HEK293 (cell line): Measurements from ENCODE around the gene RAB40C.

ENCODE experiments used
- SALL2 ChIP-seq: fragments of 450-650 bp; formaldehyde crosslinking; IDR thresholded peaks from 2 replicates; pipeline ENCODE4 v1.5.0; 2017; ENCODE audit warnings: missing biosample characterization, mild to moderate bottlenecking, missing genetic modification characterization, borderline replicate concordance
- TCF7L2 ChIP-seq: IDR thresholded peaks from 2 replicates; pipeline ENCODE4 v1.6.1; 2011; ENCODE audit warnings: low read depth, mild to moderate bottlenecking, inconsistent platforms, low read length, moderate library complexity, borderline replicate concordance
- YY1 ChIP-seq: fragments of 450-650 bp; formaldehyde crosslinking; IDR thresholded peaks from 2 replicates; pipeline ENCODE4 v1.5.1; 2018; ENCODE audit warnings: missing biosample characterization, missing genetic modification characterization
- ZNF274 ChIP-seq, 2 experiments: fragments of 200-500 bp in 1 of 2; fragments of 450-650 bp in 1 of 2; sonication (Bioruptor generic) in 1 of 2; formaldehyde crosslinking in 1 of 2; IDR thresholded peaks; 2 replicates each; pipeline versions ENCODE4 v1.5.1 to v1.6.1; 2014 to 2016; ENCODE audit warnings: borderline replicate concordance in 1 of 2, inconsistent platforms in 1 of 2, low read length in 1 of 2, missing biosample characterization in 1 of 2, missing genetic modification characterization in 1 of 2
- ZNF37A ChIP-seq: fragments of 450-650 bp; IDR thresholded peaks from 2 replicates; pipeline ENCODE4 v1.5.1; 2018; ENCODE audit warnings: missing biosample characterization, missing genetic modification characterization
- ZNF426 ChIP-seq: fragments of 450-650 bp; formaldehyde crosslinking; IDR thresholded peaks from 2 replicates; pipeline ENCODE4 v1.5.1; 2017; ENCODE audit warnings: missing biosample characterization, missing genetic modification characterization, mild to moderate bottlenecking, inconsistent platforms, moderate library complexity
- ZNF596 ChIP-seq: fragments of 450-650 bp; IDR thresholded peaks from 2 replicates; pipeline ENCODE4 v1.5.0; 2018; ENCODE audit warnings: missing biosample characterization, mild to moderate bottlenecking, missing genetic modification characterization, moderate library complexity
- ZNF76 ChIP-seq: fragments of 450-650 bp; formaldehyde crosslinking; IDR thresholded peaks from 2 replicates; pipeline ENCODE4; 2016; ENCODE audit warnings: low read depth, missing biosample characterization, missing genetic modification characterization, borderline replicate concordance
- TF ChIP-seq, protein P1 (sequence below): fragments of 450-650 bp; formaldehyde crosslinking; IDR thresholded peaks from 2 replicates; pipeline ENCODE4 v1.5.1; 2016; ENCODE audit warnings: missing biosample characterization, missing genetic modification characterization
- TF ChIP-seq, protein P2 (sequence below): fragments of 450-650 bp; formaldehyde crosslinking; IDR thresholded peaks from 2 replicates; pipeline ENCODE4 v1.5.1; 2016; ENCODE audit warnings: missing biosample characterization, missing genetic modification characterization

DNA sequence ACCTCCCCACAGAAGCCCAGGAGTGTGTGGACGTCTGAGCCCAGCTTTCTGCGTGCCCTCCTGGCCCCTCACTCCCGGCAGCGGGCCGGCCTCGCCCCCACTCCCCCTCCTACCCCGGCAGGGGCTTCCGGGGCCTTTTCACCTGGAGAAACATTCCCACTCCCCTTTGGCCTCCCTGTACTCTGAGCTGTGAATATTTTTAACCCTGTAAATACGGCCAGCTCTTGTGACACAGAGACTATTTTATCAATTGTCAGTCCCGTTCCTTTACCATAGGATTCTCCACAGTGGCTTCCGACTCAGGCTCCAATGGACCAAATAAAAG, 35.6 kb upstream of the RAB40C start:
- no peak for TF ChIP-seq ZNF426 (tag by site-specific recombination)
- TF ChIP-seq ZNF37A (tag by site-specific recombination), result no peak
- no peak for TF ChIP-seq SALL2 (tag by site-specific recombination)
- TF ChIP-seq, protein P1, sequence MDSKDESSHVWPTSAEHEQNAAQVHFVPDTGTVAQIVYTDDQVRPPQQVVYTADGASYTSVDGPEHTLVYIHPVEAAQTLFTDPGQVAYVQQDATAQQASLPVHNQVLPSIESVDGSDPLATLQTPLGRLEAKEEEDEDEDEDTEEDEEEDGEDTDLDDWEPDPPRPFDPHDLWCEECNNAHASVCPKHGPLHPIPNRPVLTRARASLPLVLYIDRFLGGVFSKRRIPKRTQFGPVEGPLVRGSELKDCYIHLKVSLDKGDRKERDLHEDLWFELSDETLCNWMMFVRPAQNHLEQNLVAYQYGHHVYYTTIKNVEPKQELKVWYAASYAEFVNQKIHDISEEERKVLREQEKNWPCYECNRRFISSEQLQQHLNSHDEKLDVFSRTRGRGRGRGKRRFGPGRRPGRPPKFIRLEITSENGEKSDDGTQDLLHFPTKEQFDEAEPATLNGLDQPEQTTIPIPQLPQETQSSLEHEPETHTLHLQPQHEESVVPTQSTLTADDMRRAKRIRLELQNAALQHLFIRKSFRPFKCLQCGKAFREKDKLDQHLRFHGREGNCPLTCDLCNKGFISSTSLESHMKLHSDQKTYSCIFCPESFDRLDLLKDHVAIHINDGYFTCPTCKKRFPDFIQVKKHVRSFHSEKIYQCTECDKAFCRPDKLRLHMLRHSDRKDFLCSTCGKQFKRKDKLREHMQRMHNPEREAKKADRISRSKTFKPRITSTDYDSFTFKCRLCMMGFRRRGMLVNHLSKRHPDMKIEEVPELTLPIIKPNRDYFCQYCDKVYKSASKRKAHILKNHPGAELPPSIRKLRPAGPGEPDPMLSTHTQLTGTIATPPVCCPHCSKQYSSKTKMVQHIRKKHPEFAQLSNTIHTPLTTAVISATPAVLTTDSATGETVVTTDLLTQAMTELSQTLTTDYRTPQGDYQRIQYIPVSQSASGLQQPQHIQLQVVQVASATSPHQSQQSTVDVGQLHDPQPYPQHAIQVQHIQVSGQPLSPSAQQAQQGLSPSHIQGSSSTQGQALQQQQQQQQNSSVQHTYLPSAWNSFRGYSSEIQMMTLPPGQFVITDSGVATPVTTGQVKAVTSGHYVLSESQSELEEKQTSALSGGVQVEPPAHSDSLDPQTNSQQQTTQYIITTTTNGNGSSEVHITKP (tag by site-specific recombination), result no peak
- TF ChIP-seq YY1 (tag by site-specific recombination), result no peak
- TF ChIP-seq ZNF76 (tag by site-specific recombination), result no peak
- TF ChIP-seq ZNF596 (tag by site-specific recombination), result no peak
- TF ChIP-seq ZNF274 (IDR thresholded peaks at IDR 0.05; ENCODE audit: low read length), result no peak
- no peak for TF ChIP-seq ZNF274 (tag by site-specific recombination; IDR thresholded peaks at IDR 0.05; ENCODE audit: borderline replicate concordance)
- TF ChIP-seq, protein P2, sequence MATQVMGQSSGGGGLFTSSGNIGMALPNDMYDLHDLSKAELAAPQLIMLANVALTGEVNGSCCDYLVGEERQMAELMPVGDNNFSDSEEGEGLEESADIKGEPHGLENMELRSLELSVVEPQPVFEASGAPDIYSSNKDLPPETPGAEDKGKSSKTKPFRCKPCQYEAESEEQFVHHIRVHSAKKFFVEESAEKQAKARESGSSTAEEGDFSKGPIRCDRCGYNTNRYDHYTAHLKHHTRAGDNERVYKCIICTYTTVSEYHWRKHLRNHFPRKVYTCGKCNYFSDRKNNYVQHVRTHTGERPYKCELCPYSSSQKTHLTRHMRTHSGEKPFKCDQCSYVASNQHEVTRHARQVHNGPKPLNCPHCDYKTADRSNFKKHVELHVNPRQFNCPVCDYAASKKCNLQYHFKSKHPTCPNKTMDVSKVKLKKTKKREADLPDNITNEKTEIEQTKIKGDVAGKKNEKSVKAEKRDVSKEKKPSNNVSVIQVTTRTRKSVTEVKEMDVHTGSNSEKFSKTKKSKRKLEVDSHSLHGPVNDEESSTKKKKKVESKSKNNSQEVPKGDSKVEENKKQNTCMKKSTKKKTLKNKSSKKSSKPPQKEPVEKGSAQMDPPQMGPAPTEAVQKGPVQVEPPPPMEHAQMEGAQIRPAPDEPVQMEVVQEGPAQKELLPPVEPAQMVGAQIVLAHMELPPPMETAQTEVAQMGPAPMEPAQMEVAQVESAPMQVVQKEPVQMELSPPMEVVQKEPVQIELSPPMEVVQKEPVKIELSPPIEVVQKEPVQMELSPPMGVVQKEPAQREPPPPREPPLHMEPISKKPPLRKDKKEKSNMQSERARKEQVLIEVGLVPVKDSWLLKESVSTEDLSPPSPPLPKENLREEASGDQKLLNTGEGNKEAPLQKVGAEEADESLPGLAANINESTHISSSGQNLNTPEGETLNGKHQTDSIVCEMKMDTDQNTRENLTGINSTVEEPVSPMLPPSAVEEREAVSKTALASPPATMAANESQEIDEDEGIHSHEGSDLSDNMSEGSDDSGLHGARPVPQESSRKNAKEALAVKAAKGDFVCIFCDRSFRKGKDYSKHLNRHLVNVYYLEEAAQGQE (tag by site-specific recombination), result no peak
- no peak for TF ChIP-seq TCF7L2
